HG03108 (cell line): Measurements from ENCODE around the gene PTPRQ.

ENCODE experiments used
- ATAC-seq: cut with Tn5 transposase; IDR thresholded peaks from one replicate; pipeline ENCODE4 v1.9.1; 2021; ENCODE audit warnings: moderate library complexity; ENCODE audit not compliant: unreplicated experiment

PTPRQ gene

GRCh38 chr12:80716696-80717469 lies 272.8 kb downstream of the PTPRQ start, which contains the start of gene MYF5:
Gene MYF5 (plus strand): TSS chr12:80716912. CDS start chr12:80717064, 152 bp downstream.
- no peak for ATAC-seq

GRCh38 chr12:80717856-80718255 lies 273.8 kb downstream of the PTPRQ start:
- ATAC-seq, result no peak

GRCh38 chr12:80720516-80720915 lies 276.5 kb downstream of the PTPRQ start:
- ATAC-seq, result no peak

GRCh38 chr12:80721326-80721725 lies 277.3 kb downstream of the PTPRQ start:
- ATAC-seq, result no peak
